ENCODE data around the gene LSR.
A peak's percentile ranks its signal among the peaks of the same experiment; 100 is the strongest.

The LSR gene

DNA sequence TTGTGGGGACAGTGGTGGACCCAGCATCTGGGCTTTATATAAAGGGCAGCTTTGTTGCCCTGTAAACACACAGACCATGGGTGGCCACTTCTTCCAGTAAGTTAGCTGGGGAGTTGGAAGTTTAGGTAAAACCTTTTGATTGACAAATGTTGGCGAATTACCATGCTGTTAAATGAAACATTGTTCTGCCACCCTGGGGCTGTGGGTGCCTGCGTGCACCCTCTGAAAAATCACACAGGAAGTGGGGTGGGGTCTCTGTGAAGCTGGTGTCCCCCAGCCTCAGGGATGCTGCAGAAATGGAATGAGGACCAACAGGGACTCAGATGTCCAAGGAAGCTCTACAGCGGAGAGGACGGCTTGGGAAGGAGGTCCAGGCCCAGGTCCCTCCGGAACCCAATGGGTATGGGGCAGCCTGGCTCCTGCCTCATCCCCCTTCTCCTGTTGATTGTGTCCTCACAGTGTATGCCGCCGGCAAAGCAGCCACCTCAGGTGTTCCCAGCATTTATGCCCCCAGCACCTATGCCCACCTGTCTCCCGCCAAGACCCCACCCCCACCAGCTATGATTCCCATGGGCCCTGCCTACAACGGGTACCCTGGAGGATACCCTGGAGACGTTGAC is 17.2 kb downstream of the LSR start:
- DNase-seq (ENCODE audit: low read depth): no peak
- no peak overlapping the region for H3K4me3 ChIP-seq (ENCODE audit: low read depth, low read length)
- TF ChIP-seq, protein P1, sequence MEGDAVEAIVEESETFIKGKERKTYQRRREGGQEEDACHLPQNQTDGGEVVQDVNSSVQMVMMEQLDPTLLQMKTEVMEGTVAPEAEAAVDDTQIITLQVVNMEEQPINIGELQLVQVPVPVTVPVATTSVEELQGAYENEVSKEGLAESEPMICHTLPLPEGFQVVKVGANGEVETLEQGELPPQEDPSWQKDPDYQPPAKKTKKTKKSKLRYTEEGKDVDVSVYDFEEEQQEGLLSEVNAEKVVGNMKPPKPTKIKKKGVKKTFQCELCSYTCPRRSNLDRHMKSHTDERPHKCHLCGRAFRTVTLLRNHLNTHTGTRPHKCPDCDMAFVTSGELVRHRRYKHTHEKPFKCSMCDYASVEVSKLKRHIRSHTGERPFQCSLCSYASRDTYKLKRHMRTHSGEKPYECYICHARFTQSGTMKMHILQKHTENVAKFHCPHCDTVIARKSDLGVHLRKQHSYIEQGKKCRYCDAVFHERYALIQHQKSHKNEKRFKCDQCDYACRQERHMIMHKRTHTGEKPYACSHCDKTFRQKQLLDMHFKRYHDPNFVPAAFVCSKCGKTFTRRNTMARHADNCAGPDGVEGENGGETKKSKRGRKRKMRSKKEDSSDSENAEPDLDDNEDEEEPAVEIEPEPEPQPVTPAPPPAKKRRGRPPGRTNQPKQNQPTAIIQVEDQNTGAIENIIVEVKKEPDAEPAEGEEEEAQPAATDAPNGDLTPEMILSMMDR (IDR thresholded peaks at IDR 0.05; ENCODE audit: control insufficient read depth, extremely low read depth, insufficient read depth): no peak

- TF ChIP-seq, protein P1 (IDR thresholded peaks at IDR 0.05; ENCODE audit: control insufficient read depth, extremely low read depth, insufficient read depth): no peak
- H3K4me3 ChIP-seq (ENCODE audit: low read depth, low read length): peak overlapping the region; percentile 91
- DNase-seq (ENCODE audit: low read depth): no peak
These were observed 17.9 kb downstream of the LSR start for GRCh38 chr19:35266520-35267352.

GRCh38 chr19:35267353-35267817 is 18.6 kb downstream of the LSR start:
- peak overlapping the region; percentile 91 for H3K4me3 ChIP-seq (ENCODE audit: low read depth, low read length)
- DNase-seq (ENCODE audit: low read depth): no peak
- TF ChIP-seq, protein P1 (IDR thresholded peaks at IDR 0.05; ENCODE audit: control insufficient read depth, extremely low read depth, insufficient read depth): no peak

DNA sequence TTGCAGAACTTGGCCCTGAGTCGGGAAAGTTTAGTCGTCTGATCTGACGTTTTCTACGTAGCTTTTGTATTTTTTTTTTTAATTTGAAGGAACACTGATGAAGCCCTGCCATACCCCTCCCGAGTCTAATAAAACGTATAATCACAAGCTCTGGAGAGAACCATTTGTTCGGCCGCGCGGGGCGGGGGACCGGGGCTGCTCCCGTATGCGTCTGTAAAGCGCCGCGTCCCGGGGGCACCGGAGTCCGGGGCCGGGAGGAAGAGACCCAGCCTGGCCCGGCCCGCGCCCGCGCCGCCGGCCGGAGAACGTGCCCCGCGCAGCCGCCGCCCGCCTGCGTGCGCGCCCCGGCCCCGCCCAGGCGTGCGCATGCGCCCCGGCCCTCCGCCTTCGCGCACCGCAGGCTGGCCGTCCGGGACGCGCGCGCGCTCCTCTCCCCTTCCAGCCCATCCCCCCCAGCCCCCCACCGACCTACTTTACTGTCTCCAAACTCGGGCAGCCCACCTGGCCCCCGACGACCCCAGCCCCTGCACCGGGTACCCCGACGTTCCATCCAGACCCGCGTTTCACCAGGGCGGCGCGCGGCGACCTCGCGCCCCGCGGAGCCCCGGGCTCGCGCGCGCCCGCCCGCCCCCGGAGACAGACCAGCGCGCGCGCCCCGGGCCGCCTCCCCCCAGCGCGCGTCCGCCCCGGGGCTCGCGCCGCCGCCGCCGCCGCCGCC is 19.2 kb downstream of the LSR start:
- TF ChIP-seq, protein P1 (IDR thresholded peaks at IDR 0.05; ENCODE audit: control insufficient read depth, extremely low read depth, insufficient read depth): no peak
- no peak for DNase-seq (ENCODE audit: low read depth)

GRCh38 chr19:35268536-35269437 is 20.0 kb downstream of the LSR start, which contains the start of gene USF2:
TSS of gene USF2 (plus strand) at chr19:35268962. CDS start at chr19:35269102, 140 bp downstream.
- H3K4me3 ChIP-seq (ENCODE audit: low read depth, low read length): peak within 1 kb of the TSS; percentile 91
- TF ChIP-seq, protein P1 (IDR thresholded peaks at IDR 0.05; ENCODE audit: control insufficient read depth, extremely low read depth, insufficient read depth): no peak

More for the DNA sequence above, 19.2 kb downstream of the LSR start:
- H3K4me3 ChIP-seq (ENCODE audit: low read depth, low read length): peak overlapping the region; percentile 91

More at GRCh38 chr19:35268536-35269437, 20.0 kb downstream of the LSR start, which contains the start of gene USF2:
- peak; percentile 37 for DNase-seq (ENCODE audit: low read depth)
